Dermis lymphatic vessel endothelial cell (primary cell): ENCODE data around the gene TCP11X2. TPM values are rescaled to one million over a fixed set of nuclear protein-coding genes. Genes with fewer than 3 reads are reported as not detected.

Experiments used
- total RNA-seq: library from RNA; depleted of rRNA; stranded (reverse); fragments of >200 nt; gene quantifications from 2 replicates; pipeline ENCODE4 v1.2.1, GENCODE V29; 2014

Gene TCP11X2
- total RNA-seq, result not detected in 2 replicates

DNA sequence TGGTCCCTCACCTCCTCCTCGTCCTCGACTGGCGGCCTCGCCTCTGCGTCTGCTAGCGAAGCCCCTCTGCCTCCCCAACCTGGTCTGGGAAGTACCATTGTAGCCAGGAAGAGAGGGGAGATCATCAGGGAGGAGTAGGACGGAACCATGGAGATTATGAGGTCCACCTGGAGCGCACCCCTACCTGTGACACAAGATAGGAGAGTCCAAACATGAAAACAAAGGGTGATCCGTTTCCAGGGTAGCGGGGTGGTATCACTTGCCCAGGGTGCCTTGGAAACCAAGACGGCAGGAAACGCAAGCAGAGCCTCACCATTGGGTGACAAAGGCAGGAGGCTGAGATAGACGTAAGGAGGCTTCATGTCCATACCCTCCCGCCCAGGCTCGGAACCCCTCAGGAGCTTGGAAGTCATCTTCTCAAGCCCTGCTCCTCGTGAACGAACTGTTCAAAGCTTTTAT, at the start of gene TCP11X2:
TSS of gene TCP11X2 (minus strand) at position 51 of the 459 bp plus-strand sequence.

GRCh38 chrX:102515975-102516941, 44.6 kb upstream of the TCP11X2 start, which contains the start of gene TMSB15A:
Gene TMSB15A, minus strand, starts transcription at chrX:102516739.

GRCh38 chrX:102439908-102440307, 31.7 kb downstream of the TCP11X2 start, which contains the start of gene NXF2B:
Gene NXF2B, minus strand, starts transcription at chrX:102440008. Its CDS starts 59,972 bp downstream, at chrX:102380036.

Other genes with a start within 250 kb of the TCP11X2 start
- not detected in 2 replicates for gene NXF2, start 224.6 kb downstream of the TCP11X2 start, total RNA-seq
- gene NXF2B, start 31.8 kb downstream of the TCP11X2 start, total RNA-seq, result not detected in 2 replicates
- gene TMSB15A, start 44.9 kb upstream of the TCP11X2 start, total RNA-seq, result 0.33 and 0.86 TPM in 2 replicates
- gene ARMCX5, start 127.7 kb upstream of the TCP11X2 start, total RNA-seq, result 21.9 and 28.1 TPM in 2 replicates
- gene GPRASP1, start 179.7 kb upstream of the TCP11X2 start, total RNA-seq, result 1.5 and 1.8 TPM in 2 replicates
- gene GPRASP2, start 240.6 kb upstream of the TCP11X2 start, total RNA-seq, result 12.4 and 20.5 TPM in 2 replicates
- 3.4 and 6.0 TPM in 2 replicates for gene GPRASP3, start 248.9 kb upstream of the TCP11X2 start, total RNA-seq